RKO (cell line): ENCODE data around the gene TMEM178B.

Experiments
- DNase-seq: peaks from one replicate; pipeline ENCODE4 v3.0.0-alpha.2; 2016; ENCODE audit warnings: low spot score

TMEM178B gene

GRCh38 chr7:141221007-141221612 lies 147.2 kb downstream of the TMEM178B start:
- DNase-seq: peak; percentile 48

GRCh38 chr7:141225916-141226618 lies 152.2 kb downstream of the TMEM178B start:
- DNase-seq: peak; percentile 38

DNA sequence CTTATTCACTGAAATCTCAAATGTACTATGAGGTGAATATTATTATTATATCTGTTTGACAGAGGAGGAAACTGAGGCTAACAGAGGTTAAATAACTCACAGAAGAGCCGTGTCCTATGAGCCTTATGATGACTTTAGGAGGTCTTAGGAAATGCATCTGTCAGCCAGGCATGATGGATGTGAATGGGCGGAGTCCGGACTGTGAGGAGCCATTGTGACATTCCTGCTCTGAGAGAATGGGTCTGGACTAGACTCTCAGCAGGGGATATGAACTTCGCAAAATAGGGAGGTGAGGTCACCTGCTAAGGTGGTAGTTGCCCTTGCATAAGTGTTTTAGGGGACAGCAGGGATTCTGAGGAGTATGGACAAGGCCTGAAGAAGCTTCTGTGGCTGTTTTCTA lies 153.6 kb downstream of the TMEM178B start:
- DNase-seq: no peak

GRCh38 chr7:141228482-141228881 lies 154.6 kb downstream of the TMEM178B start:
- DNase-seq: no peak

- peak; percentile 38 for DNase-seq
These were observed 157.3 kb downstream of the TMEM178B start for GRCh38 chr7:141231018-141231792.

DNA sequence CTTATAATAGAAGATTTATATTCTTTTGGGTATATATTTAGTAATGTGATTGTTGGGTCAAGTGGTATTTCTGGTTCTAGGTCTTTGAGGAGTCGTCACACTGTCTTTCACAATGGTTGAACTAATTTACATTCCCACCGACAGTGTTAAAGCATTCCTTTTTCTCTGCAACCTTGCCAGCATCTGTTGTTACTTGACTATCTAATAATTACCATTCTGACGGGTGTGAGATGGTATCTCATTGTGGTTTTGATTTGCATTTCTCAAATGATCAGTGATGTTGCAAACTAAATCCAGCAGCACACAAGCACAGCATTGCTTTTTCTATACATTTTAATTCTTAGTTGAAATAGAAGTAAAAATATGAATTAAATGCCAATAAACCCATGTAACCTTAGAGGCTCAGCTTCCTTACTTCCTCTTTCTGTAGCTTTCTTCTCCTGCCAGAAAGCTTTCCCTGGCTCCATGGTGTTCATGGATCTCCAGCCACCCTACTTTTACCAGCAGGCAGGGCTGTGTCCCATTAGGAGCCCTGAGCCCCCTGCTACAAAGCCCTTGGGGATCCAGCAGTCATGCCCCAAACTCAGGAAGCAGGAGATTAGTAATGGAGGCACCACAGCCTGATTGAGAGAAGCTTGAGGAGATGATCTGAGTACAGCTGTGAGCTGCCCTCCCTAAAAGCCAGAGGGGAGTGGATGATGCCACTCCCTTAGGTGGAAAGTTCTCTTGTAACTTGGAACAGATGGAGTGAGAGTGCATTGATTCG lies 158.6 kb downstream of the TMEM178B start:
- no peak for DNase-seq

DNA sequence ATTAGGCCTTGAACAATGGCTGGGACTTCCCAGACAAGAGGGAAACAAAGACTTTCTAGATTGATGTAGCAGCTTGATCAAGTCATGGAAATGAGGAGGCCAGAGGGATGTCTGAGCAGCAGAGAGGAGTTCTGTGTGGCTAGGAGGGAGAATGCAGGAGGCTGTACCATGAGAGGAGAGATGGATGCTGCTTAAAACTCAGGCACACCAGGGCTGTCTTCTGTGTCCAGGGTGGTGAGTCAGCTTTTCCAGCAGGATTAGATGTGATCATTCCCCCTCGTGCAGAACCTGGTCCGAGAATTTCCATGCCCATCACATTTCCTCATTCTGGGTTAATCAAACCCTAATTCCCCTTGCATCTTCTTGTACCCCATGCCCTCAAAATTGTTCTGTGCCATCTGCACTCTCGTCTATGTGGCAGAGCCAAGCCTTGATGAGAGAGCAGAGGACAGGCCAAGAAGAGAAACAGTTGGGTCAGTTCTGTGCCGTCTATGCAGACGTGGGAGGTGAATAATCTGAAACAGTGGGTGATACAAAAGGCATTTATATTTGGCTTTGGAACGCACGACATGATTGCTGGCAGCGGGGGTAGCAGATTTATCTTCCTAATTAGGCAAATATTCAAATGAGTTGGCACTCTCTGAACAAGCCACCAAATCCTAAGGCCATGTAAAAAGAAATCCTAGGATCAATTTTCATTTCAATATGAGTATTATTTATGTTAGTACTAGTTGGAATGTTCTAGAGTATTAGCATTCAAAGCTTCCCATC lies 160.7 kb downstream of the TMEM178B start:
- peak; percentile 16 for DNase-seq

GRCh38 chr7:141235656-141236055 lies 161.8 kb downstream of the TMEM178B start:
- no peak for DNase-seq

GRCh38 chr7:141238596-141239243 lies 164.9 kb downstream of the TMEM178B start:
- no peak for DNase-seq

- no peak for DNase-seq
These were observed 165.8 kb downstream of the TMEM178B start for GRCh38 chr7:141239661-141240060.

- no peak for DNase-seq
These were observed 168.7 kb downstream of the TMEM178B start for GRCh38 chr7:141242568-141242967.

DNA sequence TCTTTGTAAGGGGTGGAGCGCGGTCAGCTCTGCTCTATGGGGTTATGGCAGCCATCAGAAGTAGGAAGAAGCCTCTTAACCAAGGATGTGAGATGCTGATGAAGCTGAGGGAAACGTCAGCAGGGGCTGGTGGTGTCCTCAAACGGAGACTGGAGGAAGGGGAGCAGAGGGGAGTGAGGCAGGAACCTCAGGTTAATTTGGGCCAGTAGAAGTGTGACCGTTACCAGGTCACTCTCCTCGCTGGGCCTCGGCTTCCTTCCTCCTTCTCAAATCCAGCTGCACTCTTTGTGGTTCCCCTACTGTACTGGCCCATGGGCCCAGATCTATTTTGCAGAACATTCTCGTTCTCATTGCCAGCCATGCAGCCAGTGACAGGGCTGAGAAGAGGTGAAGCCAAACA lies 169.5 kb downstream of the TMEM178B start:
- no peak for DNase-seq

GRCh38 chr7:141244435-141244834 lies 170.6 kb downstream of the TMEM178B start:
- no peak for DNase-seq

- DNase-seq: no peak
These were observed 172.6 kb downstream of the TMEM178B start for GRCh38 chr7:141246426-141246825.

DNA sequence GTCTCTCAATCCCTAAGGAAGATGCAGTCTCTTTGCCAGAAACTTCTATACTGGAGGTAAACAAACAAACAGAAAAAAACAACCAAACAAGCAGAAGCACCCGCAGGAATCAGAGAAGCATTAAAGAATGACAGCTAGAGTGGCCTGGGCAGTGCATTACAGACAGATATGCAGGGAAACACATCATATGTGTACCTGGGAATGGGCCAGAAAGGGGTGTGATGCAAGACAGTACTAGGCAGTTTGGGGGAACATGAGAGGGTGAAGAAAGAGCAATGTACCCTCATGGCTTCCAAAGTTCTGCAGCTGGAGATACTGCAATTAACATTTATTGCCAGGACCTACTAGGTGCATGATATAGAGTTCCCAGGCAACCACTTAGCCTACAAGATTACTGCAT lies 177.3 kb downstream of the TMEM178B start:
- no peak for DNase-seq

GRCh38 chr7:141251957-141252356 lies 178.1 kb downstream of the TMEM178B start:
- no peak for DNase-seq

- no peak for DNase-seq
These were observed 183.7 kb downstream of the TMEM178B start for GRCh38 chr7:141257597-141257996.

GRCh38 chr7:141258559-141258958 lies 184.7 kb downstream of the TMEM178B start:
- no peak for DNase-seq

DNA sequence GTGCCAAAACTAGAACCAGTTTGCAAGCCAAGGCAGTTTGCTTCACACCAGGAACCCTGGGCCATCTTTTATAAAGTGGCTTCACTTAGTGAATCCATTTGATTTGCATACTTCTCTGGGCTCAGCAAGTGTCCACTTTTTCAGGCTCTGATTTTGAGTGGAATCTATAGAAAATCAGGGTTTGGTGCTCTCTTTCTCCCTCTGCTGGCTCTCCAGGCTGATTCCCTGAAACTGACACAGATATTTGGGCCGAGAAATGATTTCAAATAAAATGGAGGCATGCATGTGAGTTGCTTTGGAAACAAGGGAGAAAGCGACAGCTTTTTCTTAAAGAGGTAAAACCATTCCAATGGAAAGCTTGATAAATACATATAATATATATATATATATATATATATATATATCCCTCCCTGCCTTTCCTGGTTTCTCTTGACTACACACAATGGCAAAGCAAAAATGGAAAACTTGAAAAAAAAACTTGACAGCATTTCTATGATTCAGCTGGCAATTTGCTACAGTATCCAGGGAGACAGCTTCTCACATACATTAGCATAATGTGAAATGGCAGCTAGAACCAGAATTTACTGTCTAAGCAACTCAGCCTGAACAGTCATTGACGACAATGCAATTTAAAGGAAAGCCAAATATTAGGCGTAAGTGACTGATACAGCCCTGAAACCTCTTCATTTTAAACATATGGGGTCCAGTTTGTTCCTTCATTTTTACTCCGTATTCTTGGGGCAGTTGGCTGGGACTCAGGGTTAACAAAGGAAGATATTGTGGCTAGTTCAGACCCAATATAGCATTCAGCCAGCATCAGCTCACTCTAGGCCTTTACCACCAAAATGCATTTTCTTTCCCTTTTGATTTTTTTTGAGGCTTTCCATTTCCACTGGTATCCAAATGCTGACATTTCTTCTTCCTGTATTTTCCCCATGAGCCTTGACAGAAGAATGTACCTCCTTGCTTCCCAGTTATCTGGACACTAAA lies 188.5 kb downstream of the TMEM178B start:
- DNase-seq: peak; percentile 27

DNA sequence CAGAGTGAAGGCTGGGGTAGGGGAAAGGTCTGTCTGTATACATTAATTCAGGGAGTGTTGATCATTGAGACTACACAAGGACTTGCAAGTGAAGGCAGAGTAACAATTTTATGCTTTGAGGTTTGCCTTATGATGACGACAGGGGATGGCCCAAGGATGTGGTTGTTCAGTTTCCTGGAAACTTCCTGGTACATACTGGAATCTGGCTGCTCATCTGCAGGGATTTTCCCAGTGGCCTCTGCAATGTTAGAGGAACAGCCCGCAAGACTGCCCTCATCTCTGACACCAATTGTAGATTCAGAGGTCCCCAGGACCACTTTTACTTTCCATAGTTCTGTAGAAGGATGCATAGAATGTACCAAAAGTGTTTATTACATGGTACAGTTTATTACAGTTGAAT lies 189.6 kb downstream of the TMEM178B start:
- DNase-seq: no peak
